Glomerular visceral epithelial cell (primary cell): ENCODE data around the gene EPHA4.

Experiments
- DNase-seq: peaks from one replicate; pipeline ENCODE4 v3.0.0-alpha.2; 2016; ENCODE audit errors: extremely low spot score

The EPHA4 gene

GRCh38 chr2:221476195-221476594 lies 95.9 kb downstream of the EPHA4 start:
- DNase-seq: no peak

GRCh38 chr2:221473451-221473850 lies 98.7 kb downstream of the EPHA4 start:
- DNase-seq: no peak

- DNase-seq: no peak
These were observed 103.8 kb downstream of the EPHA4 start for GRCh38 chr2:221468317-221468716.

GRCh38 chr2:221467610-221468009 lies 104.5 kb downstream of the EPHA4 start:
- no peak for DNase-seq

GRCh38 chr2:221466744-221467143 lies 105.4 kb downstream of the EPHA4 start:
- DNase-seq: no peak

GRCh38 chr2:221465776-221466175 lies 106.3 kb downstream of the EPHA4 start:
- DNase-seq: peak; percentile 61

- no peak for DNase-seq
These were observed 107.1 kb downstream of the EPHA4 start for GRCh38 chr2:221464971-221465370.

- DNase-seq: peak; percentile 6
These were observed 108.7 kb downstream of the EPHA4 start for GRCh38 chr2:221463241-221463896.

- no peak for DNase-seq
These were observed 110.2 kb downstream of the EPHA4 start for GRCh38 chr2:221461901-221462300.

GRCh38 chr2:221460136-221460535 lies 112.0 kb downstream of the EPHA4 start:
- DNase-seq: no peak

- DNase-seq: no peak
These were observed 113.5 kb downstream of the EPHA4 start for GRCh38 chr2:221458578-221458977.

- DNase-seq: no peak
These were observed 116.9 kb downstream of the EPHA4 start for GRCh38 chr2:221455214-221455613.

GRCh38 chr2:221454459-221455105 lies 117.5 kb downstream of the EPHA4 start:
- no peak for DNase-seq

- DNase-seq: no peak
These were observed 120.0 kb downstream of the EPHA4 start for GRCh38 chr2:221451862-221452788.

- no peak for DNase-seq
These were observed 121.8 kb downstream of the EPHA4 start for GRCh38 chr2:221450280-221450679.

GRCh38 chr2:221449406-221449805 lies 122.7 kb downstream of the EPHA4 start:
- DNase-seq: no peak

- no peak for DNase-seq
These were observed 123.2 kb downstream of the EPHA4 start for GRCh38 chr2:221448844-221449390.

- DNase-seq: no peak
These were observed 123.9 kb downstream of the EPHA4 start for GRCh38 chr2:221448057-221448843.

- peak; percentile 42 for DNase-seq
These were observed 124.8 kb downstream of the EPHA4 start for GRCh38 chr2:221447310-221447709.

GRCh38 chr2:221446140-221446539 lies 126.0 kb downstream of the EPHA4 start:
- no peak for DNase-seq

GRCh38 chr2:221444106-221444505 lies 128.0 kb downstream of the EPHA4 start:
- peak; percentile 13 for DNase-seq
